A673 (cell line): ENCODE data around the gene THAP6. TPM values are rescaled to one million over a fixed set of nuclear protein-coding genes. Genes with fewer than 3 reads are reported as not detected.

ENCODE experiments used
- BruUV-seq: library from RNA; stranded (reverse); fragments of 400-500 nt; replicated peaks from 2 replicates; lab custom pipeline; 2021; lab: Mats Ljungman, UMichigan
- CTCF ChIA-PET: fragments of 300-600 bp; sonication (Branson Sonifier 250); formaldehyde crosslinking; loops from one replicate; lab custom pipeline; 2022; ENCODE audit warnings: antibody characterized with exemption; lab: Charles Lee
- POLR2A ChIA-PET: fragments of 300-600 bp; sonication (Branson Sonifier 250); formaldehyde crosslinking; loops from one replicate; lab custom pipeline; 2022; ENCODE audit warnings: antibody characterized with exemption; ENCODE audit not compliant: low non-redundant PET; lab: Charles Lee
- DNase-seq: peaks from one replicate; pipeline ENCODE4 v3.0.0-alpha.2; 2015; ENCODE audit warnings: low spot score
- H3K27ac ChIP-seq: fragments of 200-600 bp; sonication (generic); 2 replicates; pipeline ENCODE4 v1.5.1; 2016; ENCODE audit warnings: mixed run types, low read depth, mild to moderate bottlenecking, mixed read lengths, antibody characterized with exemption, low read length; ENCODE audit not compliant: poor library complexity, severe bottlenecking
- H3K27me3 ChIP-seq: fragments of 200-600 bp; sonication (generic); replicated peaks from 2 replicates; pipeline ENCODE4 v1.6.1; 2017; ENCODE audit warnings: mixed run types, low read depth, mild to moderate bottlenecking, mixed read lengths, antibody characterized with exemption, low read length; ENCODE audit not compliant: insufficient read depth, poor library complexity
- H3K36me3 ChIP-seq: fragments of 200-600 bp; sonication (generic); 2 replicates; pipeline ENCODE4 v1.6.1; 2016; ENCODE audit warnings: mixed run types, mild to moderate bottlenecking, mixed read lengths, antibody characterized with exemption, low read length; ENCODE audit not compliant: insufficient read depth, poor library complexity, severe bottlenecking
- H3K4me1 ChIP-seq: fragments of 200-600 bp; sonication (generic); 2 replicates; pipeline ENCODE4 v1.6.1; 2017; ENCODE audit warnings: mixed run types, mild to moderate bottlenecking, mixed read lengths, antibody characterized with exemption, low read length; ENCODE audit not compliant: insufficient read depth, poor library complexity, severe bottlenecking
- H3K4me3 ChIP-seq: fragments of 200-600 bp; sonication (generic); 2 replicates; pipeline ENCODE4 v1.5.1; 2016; ENCODE audit warnings: low read depth, mixed run types, mild to moderate bottlenecking, mixed read lengths, low read length; ENCODE audit not compliant: poor library complexity, severe bottlenecking
- H3K9me3 ChIP-seq: fragments of 200-600 bp; sonication (generic); 2 replicates; pipeline ENCODE4 v1.6.1; 2016; ENCODE audit warnings: mixed run types, low read depth, mild to moderate bottlenecking, mixed read lengths, antibody characterized with exemption, low read length; ENCODE audit not compliant: poor library complexity, severe bottlenecking
- CTCF ChIP-seq: fragments of 300-800, 200-600 bp; sonication (generic); conservative IDR thresholded peaks from 2 replicates; pipeline ENCODE4 v1.5.1; 2017; ENCODE audit warnings: low read depth, mild to moderate bottlenecking, antibody characterized with exemption, low read length, moderate library complexity, mixed read lengths
- EZH2 ChIP-seq: fragments of 200-600 bp; sonication (generic); IDR thresholded peaks from 2 replicates; pipeline ENCODE4 v1.6.1; 2017; ENCODE audit warnings: borderline replicate concordance, low read depth, mild to moderate bottlenecking, mixed read lengths, antibody characterized with exemption, low read length; ENCODE audit not compliant: poor library complexity, severe bottlenecking
- intact Hi-C: fragments of 100-400 bp; cut with micrococcal nuclease; formaldehyde crosslinking; loops from one replicate; pipeline ENCODE4 v1.10.0; 2022; ENCODE audit not compliant: unreplicated experiment
- total RNA-seq: library from RNA; stranded (reverse); gene quantifications from 2 replicates; pipeline ENCODE4 v1.2.3, GENCODE V29; 2021

Gene THAP6
- total RNA-seq, 1 experiment from 2014 or later = 13.7 TPM

GRCh38 chr4:75547647-75548387, 33.5 kb downstream of the THAP6 start:
- CTCF ChIA-PET = no interaction called here
- Histone ChIP-seq H3K4me1 (no peaks in the 10 kb centered on the region), H3K9me3 (no peaks in the 10 kb centered on the region), H3K27me3 (no peaks in the 10 kb centered on the region), H3K27ac (no peak overlapping the region), H3K4me3 (no peak overlapping the region), H3K36me3 (no peaks in the 10 kb centered on the region)
- TF ChIP-seq EZH2 (no peak), CTCF (no peak)
- no peak for DNase-seq
- POLR2A ChIA-PET = no interaction called here
- intact Hi-C loops = no loop called here
- no TSS peak for BruUV-seq

- intact Hi-C loops = no loop called here
- BruUV-seq = no TSS peak
- CTCF ChIA-PET = no interaction called here
- POLR2A ChIA-PET = no interaction called here
- Histone ChIP-seq H3K27me3 (no peaks in the 10 kb centered on the region), H3K9me3 (no peaks in the 10 kb centered on the region), H3K4me3 (no peak overlapping the region), H3K27ac (no peak overlapping the region), H3K4me1 (no peaks in the 10 kb centered on the region), H3K36me3 (no peaks in the 10 kb centered on the region)
- no peak for DNase-seq
- no peak for TF ChIP-seq EZH2
- no peak for TF ChIP-seq CTCF
Measured at GRCh38 chr4:75549019-75549418, 34.7 kb downstream of the THAP6 start.

GRCh38 chr4:75552452-75552851, 38.2 kb downstream of the THAP6 start:
- BruUV-seq = no TSS peak
- no peaks in the 10 kb centered on the region for H3K36me3 ChIP-seq
- no peak for DNase-seq
- no peaks in the 10 kb centered on the region for H3K4me1 ChIP-seq
- ChIA-PET CTCF (no interaction called here), POLR2A (no interaction called here)
- no peak overlapping the region for H3K4me3 ChIP-seq
- H3K27ac ChIP-seq = no peak overlapping the region
- no peaks in the 10 kb centered on the region for H3K27me3 ChIP-seq
- TF ChIP-seq CTCF = no peak
- TF ChIP-seq EZH2 = no peak
- intact Hi-C loops = no loop called here
- H3K9me3 ChIP-seq = no peaks in the 10 kb centered on the region
